SK-MEL-5 (cell line): ENCODE data around the gene OR13J1. TPM values are rescaled to one million over a fixed set of nuclear protein-coding genes. Genes with fewer than 3 reads are reported as not detected.
A peak's percentile ranks its signal among the peaks of the same experiment; 100 is the strongest.

Source experiments
- DNase-seq: peaks from one replicate; pipeline ENCODE4 v3.0.0-alpha.2; 2016; ENCODE audit warnings: low read depth, low spot score
- in situ Hi-C: cut with HindIII; loops from 2 replicates; pipeline ENCODE4 v1.10.0; 2016; ENCODE audit warnings: low sequenced_read_pairs, high pct_unique_total_duplicates, low pct_unique_long_range_greater_than_20kb
- total RNA-seq: library from RNA; depleted of rRNA; stranded (reverse); fragments of >200 nt; shearing (Covaris generic); gene quantifications from 2 replicates; pipeline ENCODE4 v1.2.3, GENCODE V29; 2014

The OR13J1 gene
- total RNA-seq, 1 experiment from 2014 or later, result not detected

DNA sequence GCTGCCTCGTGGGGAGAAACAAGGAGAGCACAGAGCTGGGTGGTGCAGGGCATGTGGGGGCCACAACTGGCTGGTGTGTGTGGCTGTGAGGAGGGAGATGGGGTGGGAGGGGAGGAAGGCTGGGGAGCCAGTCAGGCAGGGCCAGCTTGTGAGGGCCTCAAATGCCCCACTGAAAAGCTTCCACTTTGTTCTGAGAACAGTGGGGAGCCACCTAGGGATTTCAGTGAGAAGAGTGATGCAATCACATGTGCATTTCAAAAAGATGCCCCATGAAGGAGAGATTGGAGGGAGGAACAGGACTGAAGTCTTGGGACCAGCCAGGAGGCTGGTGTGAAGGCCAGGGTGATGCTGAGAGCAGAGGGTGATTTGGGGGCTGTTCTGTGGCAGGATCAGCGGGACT is 1.3 kb downstream of the OR13J1 start:
- DNase-seq, result no peak
- in situ Hi-C loops, result no loop called here

DNA sequence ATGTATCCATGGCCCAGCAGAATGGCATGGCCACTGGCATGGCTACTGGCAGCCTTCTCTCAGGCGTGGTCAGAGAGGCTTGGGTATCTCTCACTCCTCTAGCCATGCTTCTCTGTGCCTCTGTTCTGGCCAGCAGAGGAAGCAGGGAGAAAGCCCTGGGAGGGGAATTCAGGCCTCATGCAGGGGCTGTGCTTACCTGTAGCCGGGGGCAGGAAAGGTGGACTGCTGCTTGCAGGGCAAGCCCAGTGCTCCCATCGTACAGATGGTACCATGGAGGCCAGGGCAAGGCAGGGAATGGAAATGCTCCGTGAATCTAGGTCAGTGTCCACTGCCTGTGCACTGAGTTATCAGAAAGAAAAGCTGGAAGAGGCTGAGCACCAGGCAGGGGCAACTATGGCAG is 2.7 kb downstream of the OR13J1 start:
- DNase-seq, result no peak
- in situ Hi-C loops, result no loop called here

DNA sequence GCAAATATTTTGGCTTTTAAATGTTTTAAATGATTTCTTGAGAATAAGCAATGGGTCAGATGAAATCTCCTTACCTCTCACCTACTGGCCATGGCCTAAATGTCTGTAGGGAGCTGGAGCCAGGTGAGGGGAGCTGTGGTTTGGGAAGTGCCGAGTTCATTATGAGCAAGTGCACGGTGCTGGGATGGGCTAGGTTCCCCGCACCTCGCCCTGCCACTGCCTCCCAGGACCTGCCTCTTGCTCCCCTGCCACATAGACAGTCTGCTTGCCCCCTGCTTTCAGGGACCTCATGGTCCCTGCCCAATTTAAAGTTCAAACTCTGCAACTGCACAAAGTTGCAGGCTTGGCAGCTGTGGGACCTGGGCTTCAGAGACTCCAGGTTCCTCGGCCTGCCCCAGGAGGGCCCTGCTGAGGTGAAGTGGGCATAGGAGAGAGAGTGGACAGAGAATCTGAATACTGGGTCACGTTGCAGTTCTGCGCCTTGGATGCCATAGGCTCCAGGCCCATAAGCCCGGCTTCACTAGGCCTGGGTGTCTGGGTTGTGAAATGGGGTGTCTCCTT is 5.4 kb downstream of the OR13J1 start:
- DNase-seq, result no peak
- in situ Hi-C loops, result no loop called here

DNA sequence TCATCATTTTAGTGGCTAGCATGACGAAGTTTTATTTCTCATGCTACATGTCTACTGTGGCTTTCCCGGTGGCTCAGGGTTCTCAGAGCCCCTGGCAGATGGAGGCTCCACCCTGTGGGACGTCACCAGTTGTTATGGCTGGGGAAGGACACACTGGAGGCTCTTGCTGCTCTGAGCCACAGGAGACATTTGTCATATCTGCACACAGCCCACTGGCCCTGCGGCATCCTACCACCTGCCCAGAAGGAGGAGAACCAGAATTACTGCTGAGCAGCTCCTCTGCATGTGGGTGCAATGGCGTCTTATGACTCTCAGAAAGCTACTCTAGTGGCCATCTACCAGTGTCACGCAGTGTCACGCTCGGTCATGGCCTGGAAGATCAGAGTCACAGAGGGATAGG is 6.6 kb downstream of the OR13J1 start:
- no peak for DNase-seq

DNA sequence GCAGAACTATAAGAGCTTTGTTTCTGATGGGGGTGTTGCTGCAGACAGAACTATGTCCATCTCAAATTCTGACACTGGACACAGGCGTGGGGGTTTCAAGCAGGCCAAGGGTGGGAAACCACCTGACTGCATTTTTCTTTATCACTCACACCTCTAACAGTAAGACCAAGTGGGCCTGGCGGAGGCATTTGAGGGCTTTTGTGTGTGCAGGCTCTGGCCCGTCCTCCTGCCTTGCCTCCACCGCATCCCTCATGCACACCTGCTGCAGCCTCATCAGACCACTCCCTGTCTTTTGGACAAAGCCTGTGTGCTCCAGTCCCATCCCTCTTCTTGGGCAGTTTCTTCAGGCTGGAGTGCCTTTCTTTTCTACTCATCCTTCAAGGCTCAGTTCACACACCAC is 7.9 kb downstream of the OR13J1 start:
- in situ Hi-C loops, result no loop called here
- no peak for DNase-seq

More for the DNA sequence above, 6.6 kb downstream of the OR13J1 start:
- in situ Hi-C loops, result no loop called here

DNA sequence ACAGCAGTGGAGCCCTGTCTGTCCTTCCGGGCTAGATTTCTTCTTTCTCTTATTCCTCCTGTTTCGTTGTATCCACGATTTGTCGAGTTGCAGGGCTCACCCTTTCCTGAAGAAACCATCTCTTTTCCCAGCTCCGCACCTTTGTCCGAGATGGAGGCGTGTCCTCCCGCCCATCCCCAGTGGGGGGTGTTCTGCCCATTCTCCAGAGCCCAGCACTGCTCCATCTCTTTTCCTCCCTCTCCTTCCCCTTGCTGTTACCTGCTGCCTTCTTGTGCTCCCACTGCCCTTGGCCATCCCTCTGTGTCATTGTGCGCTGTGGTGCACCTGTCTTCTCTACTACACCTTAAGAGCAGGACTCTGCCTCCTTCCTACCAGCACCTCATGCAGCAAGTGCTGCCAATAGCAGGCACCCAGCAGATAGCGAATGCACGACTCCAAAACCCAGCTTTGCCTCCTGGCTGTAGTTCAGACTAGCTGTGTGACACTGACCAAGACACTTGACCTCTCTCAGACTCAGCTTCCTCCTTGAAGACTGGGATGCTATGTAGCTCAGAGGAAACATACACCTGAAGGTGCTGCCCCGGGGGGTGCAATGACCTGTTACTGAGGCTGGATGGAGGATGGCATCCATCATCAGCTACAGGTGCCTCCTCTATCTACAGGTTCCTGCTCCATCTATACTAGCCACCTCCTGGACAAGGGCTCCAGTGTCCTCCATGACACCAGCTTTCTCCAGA is 8.9 kb downstream of the OR13J1 start:
- in situ Hi-C loops, result no loop called here
- DNase-seq, result no peak

DNA sequence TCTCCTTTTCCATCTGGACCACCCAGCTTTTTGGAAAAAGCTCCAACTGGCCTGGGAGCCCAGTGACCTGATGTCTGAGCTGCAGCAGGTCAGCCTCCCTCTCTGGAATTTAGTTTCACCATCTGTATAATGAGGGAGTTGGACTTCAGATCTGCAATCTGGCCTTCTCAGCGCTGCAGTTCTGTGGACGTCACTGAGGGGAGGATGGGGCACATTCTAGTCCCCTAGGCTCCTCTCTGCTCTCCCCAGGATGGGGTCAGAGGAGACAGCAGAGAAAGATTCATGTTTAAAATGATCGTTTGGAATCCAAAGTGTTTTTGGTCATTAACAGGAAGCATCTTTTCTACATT is 10.2 kb downstream of the OR13J1 start:
- in situ Hi-C loops, result no loop called here
- DNase-seq, result no peak

DNA sequence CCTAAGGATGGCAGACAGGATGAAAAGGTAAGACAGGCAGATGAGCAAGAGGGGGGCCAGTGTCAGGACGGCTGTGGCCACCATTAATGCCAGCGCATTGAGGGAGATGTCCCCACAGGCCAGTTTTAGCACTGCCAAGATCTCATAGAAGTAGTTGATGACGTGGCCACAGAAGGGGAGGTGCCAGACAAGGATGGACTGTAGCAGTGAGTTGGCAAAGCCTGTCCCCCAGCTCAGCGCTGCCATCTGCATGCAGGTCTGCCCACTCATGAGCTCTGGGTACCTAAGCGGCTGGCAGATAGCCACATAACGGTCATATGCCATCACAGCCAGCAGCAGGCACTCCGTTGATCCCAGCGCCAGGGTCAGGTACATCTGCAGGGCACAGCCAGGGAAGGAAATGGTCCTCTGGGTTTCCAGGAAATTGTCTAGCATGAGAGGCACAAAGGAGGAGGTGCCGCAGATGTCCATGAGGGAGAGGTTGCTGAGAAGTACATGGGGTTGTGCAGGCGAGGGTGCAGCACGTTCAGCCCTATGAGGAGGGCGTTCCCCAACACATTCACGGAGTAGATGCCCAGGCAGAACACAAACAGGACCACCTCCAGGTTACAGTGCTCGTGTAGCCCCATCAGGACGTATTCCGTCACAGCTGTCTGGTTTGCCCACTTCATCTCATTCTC is 10.8 kb downstream of the OR13J1 start:
- DNase-seq, result peak; percentile 21
- in situ Hi-C loops, result no loop called here

DNA sequence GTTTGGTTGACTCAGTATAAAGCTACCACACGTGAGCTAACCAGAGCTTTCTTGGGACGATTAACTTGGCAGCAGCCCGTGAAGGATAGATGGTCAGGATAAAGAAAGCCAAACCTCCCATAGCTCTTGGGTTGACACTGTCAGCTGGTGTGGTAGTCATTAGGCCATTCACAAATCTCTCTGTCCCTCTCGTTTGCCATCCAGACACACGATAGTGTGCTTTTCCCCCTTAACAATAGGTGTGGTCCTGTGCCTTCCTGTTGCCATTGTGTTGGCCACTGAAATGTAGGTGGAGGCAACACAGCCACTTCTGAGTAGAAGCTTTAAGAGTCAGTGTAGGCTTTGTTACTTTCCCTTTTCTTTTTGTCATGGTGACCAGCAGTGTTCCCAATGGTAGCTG is 11.7 kb downstream of the OR13J1 start:
- in situ Hi-C loops, result no loop called here
- no peak for DNase-seq

DNA sequence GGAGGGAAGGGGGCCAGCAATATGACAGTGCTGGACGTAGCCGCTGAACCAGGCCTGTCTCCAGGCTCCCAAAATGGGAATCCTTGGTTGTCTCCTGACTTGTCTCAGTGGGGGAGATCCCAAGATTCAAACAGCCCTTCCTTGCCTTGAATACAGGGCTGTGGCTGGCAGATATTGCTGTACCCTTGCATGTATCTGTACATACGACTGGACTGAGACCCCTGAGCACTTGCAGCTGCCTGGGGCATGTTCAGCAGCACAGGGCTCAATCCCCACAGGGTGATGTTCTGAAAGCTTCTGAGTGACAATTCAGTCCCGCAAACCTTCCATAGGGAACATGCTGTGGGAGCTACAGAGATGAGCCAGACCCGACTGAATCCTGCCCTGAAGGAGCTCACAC is 13.3 kb downstream of the OR13J1 start:
- no peak for DNase-seq
- in situ Hi-C loops, result no loop called here

DNA sequence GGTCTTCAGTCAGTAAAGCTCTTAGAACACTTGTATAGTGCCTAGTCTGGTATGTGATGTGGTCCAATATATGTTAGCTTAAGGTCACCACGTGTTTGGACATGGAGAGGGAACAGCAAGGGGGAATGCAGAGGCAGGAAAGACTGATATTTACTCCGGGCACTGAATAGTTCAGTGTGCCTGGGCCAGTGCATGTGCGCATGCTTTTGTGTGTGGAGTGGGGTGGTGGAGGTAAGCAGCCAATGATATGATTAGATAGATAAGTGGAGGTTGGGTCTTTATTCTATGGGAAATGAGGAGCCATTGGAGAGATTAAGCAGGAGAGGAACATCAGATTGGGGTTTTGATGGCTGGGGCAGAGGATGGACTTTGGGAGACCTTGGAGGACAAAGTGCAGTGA is 14.0 kb downstream of the OR13J1 start:
- DNase-seq, result no peak
- in situ Hi-C loops, result no loop called here

DNA sequence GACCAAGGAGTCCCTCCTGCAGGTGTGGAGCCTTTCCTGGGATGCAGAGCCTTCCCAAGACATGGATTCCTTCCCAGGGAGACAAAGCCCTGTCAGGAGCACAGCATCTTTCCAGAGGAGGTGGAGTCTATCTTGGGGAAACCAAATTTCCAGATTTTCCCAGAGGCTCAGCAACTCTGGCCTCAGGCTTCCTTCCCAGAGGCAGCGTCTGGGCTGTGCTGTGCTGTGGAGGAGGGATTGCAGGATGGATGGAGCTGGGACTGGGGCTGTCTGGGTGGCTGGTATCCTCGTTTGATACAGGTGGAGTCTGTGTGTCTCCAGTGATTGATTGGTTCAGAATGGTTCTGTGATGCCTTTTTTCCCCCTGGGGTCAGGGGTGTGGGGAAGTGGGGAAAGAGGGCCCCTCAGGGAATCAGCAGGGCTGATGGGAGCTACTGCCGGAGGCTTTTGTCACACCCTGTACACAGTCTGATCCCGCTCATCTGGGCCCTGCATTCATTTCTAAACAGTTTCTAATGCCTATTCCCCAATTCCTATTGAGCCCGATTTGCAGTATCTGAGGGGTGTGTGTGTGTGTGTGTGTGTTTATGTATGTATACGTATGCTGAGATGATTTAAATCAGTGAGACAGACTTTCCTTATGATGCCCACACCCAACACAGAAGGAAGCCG is 16.0 kb downstream of the OR13J1 start:
- no peak for DNase-seq
- in situ Hi-C loops, result no loop called here

DNA sequence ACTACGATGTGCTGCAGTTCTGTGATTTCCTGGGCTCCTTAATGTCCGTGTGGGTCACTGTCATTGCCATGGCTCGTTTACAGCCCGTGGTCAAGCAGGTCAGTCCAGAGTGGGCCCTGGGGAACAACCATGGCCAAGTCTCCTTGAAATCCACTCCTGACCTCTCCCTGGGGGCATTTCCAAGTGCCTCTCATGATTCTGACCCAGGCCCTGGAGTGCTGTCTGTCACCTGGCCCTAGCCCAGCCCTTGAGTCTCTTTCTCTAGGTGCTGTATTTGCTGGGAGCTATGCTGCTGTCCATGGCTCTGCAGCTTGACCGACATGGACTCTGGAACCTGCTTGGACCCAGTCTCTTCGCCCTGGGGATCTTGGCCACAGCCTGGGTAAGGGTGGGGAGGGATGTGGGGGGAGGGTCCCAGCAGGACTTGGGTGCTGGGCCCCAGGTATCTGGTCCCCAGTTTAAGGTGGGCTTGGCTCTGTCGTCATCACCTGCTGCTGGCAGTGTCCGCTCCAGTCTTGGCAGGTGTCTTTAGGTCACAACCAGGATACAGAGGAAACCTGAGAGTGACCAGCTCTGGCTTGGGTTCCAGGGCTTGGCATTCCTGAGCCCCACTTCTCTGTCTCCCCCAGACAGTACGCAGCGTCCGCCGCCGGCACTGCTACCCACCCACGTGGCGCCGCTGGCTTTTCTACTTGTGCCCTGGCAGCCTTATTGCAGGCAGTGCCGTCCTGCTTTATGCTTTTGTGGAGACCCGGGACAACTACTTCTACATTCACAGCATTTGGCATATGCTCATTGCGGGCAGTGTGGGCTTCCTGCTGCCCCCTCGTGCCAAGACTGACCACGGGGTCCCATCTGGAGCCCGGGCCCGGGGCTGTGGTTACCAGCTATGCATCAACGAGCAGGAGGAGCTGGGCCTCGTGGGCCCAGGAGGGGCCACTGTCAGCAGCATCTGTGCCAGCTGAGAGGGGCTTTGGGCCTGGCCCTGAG is 17.0 kb downstream of the OR13J1 start:
- in situ Hi-C loops, result no loop called here
- DNase-seq, result no peak

DNA sequence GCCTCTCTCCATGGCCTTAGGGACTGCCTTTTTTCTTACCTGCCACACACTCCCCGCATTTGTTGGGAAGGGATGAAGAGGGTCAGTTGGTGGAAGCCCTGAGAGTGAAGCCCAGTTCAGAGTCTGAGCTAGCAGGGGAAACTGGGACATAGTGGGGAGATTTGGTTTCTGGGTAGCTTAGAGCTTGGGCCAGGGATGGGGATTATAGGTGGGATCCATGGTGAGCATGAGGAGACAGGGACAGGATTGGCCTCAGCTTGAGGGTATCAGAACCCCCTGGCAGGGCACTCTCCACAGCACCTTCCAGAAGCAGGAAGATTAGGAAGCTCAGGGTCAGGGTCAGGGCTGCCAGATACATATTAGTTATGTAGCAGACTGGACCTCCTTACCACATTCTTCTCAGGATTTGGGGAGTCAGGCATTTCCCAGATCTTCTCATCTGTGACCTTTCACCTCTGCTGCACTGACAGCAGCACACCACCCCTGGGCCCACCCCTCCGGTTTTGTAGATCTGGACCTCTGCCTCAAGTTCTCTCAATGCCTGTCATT is 17.9 kb downstream of the OR13J1 start:
- in situ Hi-C loops, result no loop called here
- no peak for DNase-seq

DNA sequence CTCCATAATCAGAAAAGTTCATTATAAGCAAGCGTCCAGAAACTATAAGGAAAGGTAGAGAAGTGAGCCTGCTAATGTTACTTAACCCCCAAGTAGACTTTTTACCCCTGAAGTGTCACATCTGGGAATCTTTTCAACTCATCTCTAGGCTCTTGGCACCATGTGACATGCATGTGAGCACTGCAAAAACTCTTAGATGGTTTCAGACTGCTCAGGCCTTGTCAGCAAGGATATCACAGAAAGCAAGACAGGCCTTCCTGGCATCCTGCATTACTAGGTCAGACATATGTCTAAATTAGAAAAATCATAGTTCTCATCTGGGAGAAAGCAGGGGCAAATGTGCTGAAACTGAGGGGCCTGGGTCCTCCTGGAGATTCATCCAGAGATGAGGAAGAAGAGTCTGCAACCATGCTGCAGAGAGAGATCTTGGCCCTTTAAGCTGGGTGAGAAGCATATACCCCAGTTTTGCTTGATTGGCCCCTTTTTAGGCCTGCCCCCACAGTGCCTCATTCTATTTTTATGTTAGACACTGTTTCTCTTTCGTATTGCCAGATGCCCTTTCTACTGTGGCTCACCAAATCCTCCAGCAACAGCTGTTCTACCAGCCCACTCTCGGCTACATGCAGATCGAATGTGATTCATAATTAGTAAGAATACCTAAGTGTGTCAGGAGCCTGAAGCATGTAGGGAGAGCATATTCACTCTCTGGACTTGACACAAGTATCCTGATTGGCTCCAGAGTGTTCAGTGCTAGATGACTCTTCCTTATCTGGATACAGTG is 22.2 kb downstream of the OR13J1 start:
- in situ Hi-C loops, result no loop called here
- DNase-seq, result no peak

DNA sequence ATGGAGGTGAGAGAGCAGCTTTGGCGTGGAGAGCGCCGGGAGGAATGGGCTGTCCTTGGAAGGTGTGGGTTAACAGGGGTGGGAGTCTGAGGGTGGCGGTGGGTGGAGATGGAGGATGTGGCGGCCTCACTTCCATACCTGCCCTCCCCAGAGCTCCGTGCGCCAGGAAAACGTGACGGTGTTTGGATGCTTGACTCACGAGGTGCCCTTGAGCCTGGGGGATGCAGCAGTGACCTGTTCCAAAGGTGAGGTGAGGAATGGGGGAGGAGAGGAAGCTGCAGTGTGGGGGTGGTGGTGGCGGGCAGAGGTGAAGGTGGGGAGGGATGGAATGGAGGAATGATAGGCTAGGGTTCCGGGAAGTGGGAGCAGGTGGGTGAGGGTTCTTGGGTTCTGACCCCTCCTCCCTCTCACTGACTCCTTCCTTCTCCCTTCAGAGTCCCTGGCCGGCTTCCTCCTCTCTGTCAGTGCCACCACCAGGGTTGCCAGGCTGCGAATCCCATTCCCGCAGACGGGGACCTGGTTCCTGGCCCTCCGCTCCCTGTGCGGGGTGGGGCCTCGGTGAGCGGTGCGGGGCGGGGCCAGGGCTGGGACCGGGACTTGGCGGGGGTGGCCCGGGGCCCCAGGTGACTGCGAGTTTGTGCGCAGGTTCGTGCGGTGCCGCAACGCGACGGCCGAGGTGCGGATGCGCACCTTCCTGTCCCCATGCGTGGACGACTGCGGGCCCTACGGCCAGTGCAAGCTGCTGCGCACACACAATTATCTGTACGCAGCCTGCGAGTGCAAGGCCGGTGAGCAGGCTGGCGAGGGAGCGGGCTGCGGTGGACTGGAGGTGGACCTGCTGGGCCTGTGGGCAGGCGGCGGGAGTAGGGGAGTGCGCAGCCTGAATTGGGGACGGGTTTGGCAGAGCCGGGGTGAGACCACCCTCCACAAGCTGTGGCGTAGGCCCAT is 24.1 kb downstream of the OR13J1 start:
- DNase-seq, result no peak
- in situ Hi-C loops, result no loop called here
